ENCODE measurements around the gene PTGDS.

The PTGDS gene

GRCh38 chr9:136985027-136985602 lies 7.8 kb downstream of the PTGDS start:
- no peak for DNase-seq (ENCODE audit: insufficient read length, low spot score)
- TF ChIP-seq TAF1 (IDR thresholded peaks at IDR 0.05; ENCODE audit: low read depth, low read length) (no peak), PAX5 (IDR thresholded peaks at IDR 0.05; ENCODE audit: insufficient read depth, low read length, severe bottlenecking) (no peak), POLR2A (IDR thresholded peaks at IDR 0.05; ENCODE audit: low read depth, low read length) (no peak), SPI1 (IDR thresholded peaks at IDR 0.05; ENCODE audit: low read depth, low read length) (no peak), POLR2AphosphoS5 (IDR thresholded peaks at IDR 0.05; ENCODE audit: low read depth, low read length) (no peak), POU2F2 (IDR thresholded peaks at IDR 0.05; ENCODE audit: low read depth, low read length) (no peak)
- no peak for FAIRE-seq

- DNase-seq (ENCODE audit: insufficient read length, low spot score) (no peak), FAIRE-seq (no peak)
- TF ChIP-seq POLR2AphosphoS5 (IDR thresholded peaks at IDR 0.05; ENCODE audit: low read depth, low read length) = no peak
- no peak for TF ChIP-seq SPI1 (IDR thresholded peaks at IDR 0.05; ENCODE audit: low read depth, low read length)
- TF ChIP-seq PAX5 (IDR thresholded peaks at IDR 0.05; ENCODE audit: insufficient read depth, low read length, severe bottlenecking) = no peak
- TF ChIP-seq POU2F2 (IDR thresholded peaks at IDR 0.05; ENCODE audit: low read depth, low read length) = no peak
- TF ChIP-seq POLR2A (IDR thresholded peaks at IDR 0.05; ENCODE audit: low read depth, low read length) = no peak
- no peak for TF ChIP-seq TAF1 (IDR thresholded peaks at IDR 0.05; ENCODE audit: low read depth, low read length)
Measured at GRCh38 chr9:136985853-136986252, 8.5 kb downstream of the PTGDS start.

- TF ChIP-seq TAF1 (IDR thresholded peaks at IDR 0.05; ENCODE audit: low read depth, low read length) (no peak), PAX5 (IDR thresholded peaks at IDR 0.05; ENCODE audit: insufficient read depth, low read length, severe bottlenecking) (no peak), POLR2AphosphoS5 (IDR thresholded peaks at IDR 0.05; ENCODE audit: low read depth, low read length) (no peak), POU2F2 (IDR thresholded peaks at IDR 0.05; ENCODE audit: low read depth, low read length) (no peak), POLR2A (IDR thresholded peaks at IDR 0.05; ENCODE audit: low read depth, low read length) (no peak), SPI1 (IDR thresholded peaks at IDR 0.05; ENCODE audit: low read depth, low read length) (no peak)
- DNase-seq (ENCODE audit: insufficient read length, low spot score) = no peak
- no peak for FAIRE-seq
Measured at GRCh38 chr9:136988872-136989271, 11.6 kb downstream of the PTGDS start.

DNA sequence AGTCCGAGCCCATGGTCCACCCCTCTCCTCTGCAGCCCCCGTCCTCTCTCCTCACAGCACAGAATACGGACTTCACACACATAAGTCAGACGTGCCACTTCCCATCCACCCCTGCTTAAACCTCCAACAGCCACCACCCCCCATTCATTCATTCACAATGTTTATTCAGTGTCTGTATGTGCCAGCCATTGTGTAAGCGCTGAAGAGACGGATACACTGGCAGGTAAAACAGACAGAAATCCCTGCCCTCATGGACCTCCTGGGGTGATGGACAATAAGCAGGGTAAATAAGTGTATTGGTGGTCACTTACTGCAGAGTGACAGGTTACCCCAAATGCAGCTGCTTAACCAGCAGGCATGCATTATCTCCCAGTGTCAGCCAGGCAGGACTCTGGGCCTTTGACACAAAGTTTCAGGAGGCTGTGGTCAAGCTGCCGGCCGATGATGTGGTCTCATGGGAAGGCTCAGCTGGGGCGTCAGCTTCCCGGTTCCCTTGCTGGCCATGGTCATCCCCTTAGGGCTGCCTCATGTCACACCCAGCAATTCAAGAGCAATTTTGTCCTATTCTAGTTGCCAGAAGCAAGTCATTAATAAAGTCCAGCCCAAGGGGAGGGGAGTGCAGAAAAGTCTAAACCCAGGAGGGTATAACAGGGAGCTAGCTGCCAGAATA lies 13.1 kb downstream of the PTGDS start:
- FAIRE-seq (no peak), DNase-seq (ENCODE audit: insufficient read length, low spot score) (no peak)
- TF ChIP-seq TAF1 (IDR thresholded peaks at IDR 0.05; ENCODE audit: low read depth, low read length) = no peak
- TF ChIP-seq POLR2AphosphoS5 (IDR thresholded peaks at IDR 0.05; ENCODE audit: low read depth, low read length) = no peak
- TF ChIP-seq PAX5 (IDR thresholded peaks at IDR 0.05; ENCODE audit: insufficient read depth, low read length, severe bottlenecking) = no peak
- no peak for TF ChIP-seq POLR2A (IDR thresholded peaks at IDR 0.05; ENCODE audit: low read depth, low read length)
- no peak for TF ChIP-seq POU2F2 (IDR thresholded peaks at IDR 0.05; ENCODE audit: low read depth, low read length)
- no peak for TF ChIP-seq SPI1 (IDR thresholded peaks at IDR 0.05; ENCODE audit: low read depth, low read length)

DNA sequence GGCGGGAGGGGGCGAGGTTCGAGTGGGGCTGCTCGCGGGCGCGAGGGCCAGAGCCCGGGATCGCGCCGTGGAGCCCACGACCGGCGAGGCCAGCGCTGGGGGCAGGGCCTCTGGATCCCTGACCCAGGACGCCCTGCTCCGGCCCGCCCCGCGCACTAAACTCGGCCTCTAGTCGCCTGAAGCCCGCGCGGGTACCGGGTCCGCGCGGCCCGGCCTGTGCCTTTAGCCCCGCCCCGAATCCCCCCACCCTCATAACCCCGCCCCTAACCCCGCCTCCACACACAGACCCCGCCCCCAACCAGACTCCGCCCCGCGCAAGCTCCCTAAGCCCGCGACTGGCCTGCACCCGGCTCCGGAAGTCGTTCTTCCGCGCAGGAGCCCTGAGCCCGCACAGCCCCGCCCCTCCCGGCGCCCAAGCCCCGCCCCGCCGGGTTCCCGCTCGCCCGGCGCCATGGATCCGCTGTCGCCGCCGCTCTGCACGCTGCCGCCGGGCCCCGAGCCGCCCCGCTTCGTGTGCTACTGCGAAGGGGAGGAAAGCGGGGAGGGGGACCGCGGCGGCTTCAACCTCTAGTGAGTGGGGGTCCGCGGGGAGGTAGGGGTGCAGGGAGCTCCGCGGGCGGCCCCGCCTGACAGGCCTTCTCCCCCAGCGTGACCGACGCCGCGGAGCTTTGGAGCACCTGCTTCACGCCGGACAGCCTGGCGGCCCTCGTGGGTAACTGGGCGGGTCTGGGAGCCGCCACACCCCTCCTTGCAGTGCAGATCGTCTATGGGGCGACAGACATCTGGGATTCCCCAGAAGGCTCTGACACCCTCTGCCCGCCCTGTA lies 14.9 kb downstream of the PTGDS start, which contains the start of gene PAXX:
TSS of gene PAXX (plus strand) at position 430 of the 826 bp plus-strand sequence. CDS start at position 452, 22 bp downstream.
- DNase-seq (ENCODE audit: insufficient read length, low spot score) (peak; percentile 99), FAIRE-seq (peak; percentile 95)
- 0 out of 2 replicates have a peak, but pooled peaks have one; percentile 19 for TF ChIP-seq POLR2A (IDR thresholded peaks at IDR 0.05; ENCODE audit: low read depth, low read length)
- no peak for TF ChIP-seq POLR2AphosphoS5 (IDR thresholded peaks at IDR 0.05; ENCODE audit: low read depth, low read length)

- no peak for FAIRE-seq
- TF ChIP-seq SPI1 (IDR thresholded peaks at IDR 0.05; ENCODE audit: low read depth, low read length) = no peak
- DNase-seq (ENCODE audit: insufficient read length, low spot score) = no peak
Measured at GRCh38 chr9:136992819-136993369, 15.6 kb downstream of the PTGDS start.

DNA sequence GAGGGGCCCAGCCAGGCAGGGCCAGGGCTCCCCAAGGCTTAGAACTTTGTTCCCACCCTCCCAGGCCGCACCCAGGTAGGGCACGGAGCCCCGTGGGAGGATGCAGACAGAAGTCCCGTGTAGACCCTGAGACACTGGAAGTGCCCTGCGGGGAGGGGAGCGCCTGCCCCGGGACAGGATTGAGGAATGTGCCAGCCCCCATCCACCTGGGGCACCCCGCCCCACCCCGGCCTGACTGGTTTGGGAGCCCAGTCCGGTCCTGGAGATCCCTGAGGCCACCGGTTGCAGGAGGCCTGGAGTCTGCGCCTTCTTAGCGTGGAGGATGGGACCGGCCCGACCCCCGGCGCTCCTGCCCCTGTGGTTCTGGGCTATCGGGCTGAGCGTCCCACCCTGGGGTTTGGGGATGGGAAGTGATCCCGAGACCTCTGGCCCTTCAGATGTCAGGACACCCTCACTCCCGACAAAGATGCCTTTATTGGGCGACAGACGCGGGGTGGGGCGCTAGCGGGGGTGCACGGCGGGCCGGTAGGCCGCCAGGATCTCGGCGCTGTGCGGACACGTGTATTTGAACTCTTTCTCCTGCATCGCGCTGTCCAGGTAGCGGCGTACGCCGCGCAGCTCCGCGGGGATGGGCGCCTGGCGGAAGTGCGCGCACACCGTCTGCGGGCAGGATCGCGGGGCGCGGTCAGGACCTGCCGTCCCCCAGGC lies 17.0 kb downstream of the PTGDS start:
- FAIRE-seq = no peak
- DNase-seq (ENCODE audit: insufficient read length, low spot score) = no peak
- no peak for TF ChIP-seq SPI1 (IDR thresholded peaks at IDR 0.05; ENCODE audit: low read depth, low read length)
- no peak for TF ChIP-seq POU2F2 (IDR thresholded peaks at IDR 0.05; ENCODE audit: low read depth, low read length)
- no peak for TF ChIP-seq PAX5 (IDR thresholded peaks at IDR 0.05; ENCODE audit: insufficient read depth, low read length, severe bottlenecking)
- TF ChIP-seq POLR2AphosphoS5 (IDR thresholded peaks at IDR 0.05; ENCODE audit: low read depth, low read length) = no peak
- no peak for TF ChIP-seq TAF1 (IDR thresholded peaks at IDR 0.05; ENCODE audit: low read depth, low read length)
- no peak for TF ChIP-seq POLR2A (IDR thresholded peaks at IDR 0.05; ENCODE audit: low read depth, low read length)

DNA sequence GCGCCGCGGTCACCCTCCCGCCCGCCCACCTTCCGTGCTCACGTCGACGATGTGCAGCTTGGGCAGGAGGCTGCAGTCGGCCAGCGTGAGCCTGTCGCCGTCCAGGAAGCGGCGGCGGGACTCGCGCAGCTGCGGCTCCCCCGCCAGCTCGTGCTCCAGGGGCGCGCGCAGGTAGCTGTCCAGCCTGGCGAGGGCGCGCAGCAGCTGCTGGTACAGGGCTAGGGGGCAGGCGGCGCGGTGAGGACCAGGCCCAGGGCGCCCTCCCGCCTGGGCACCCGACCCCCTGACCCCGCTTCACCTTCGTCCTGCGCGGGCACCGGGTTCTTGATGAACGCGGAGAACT lies 17.6 kb downstream of the PTGDS start:
- FAIRE-seq (no peak), DNase-seq (ENCODE audit: insufficient read length, low spot score) (no peak)

GRCh38 chr9:136995362-136995761 lies 18.1 kb downstream of the PTGDS start:
- FAIRE-seq (no peak), DNase-seq (ENCODE audit: insufficient read length, low spot score) (no peak)
- TF ChIP-seq TAF1 (IDR thresholded peaks at IDR 0.05; ENCODE audit: low read depth, low read length) = no peak
- no peak for TF ChIP-seq PAX5 (IDR thresholded peaks at IDR 0.05; ENCODE audit: insufficient read depth, low read length, severe bottlenecking)
- no peak for TF ChIP-seq POU2F2 (IDR thresholded peaks at IDR 0.05; ENCODE audit: low read depth, low read length)
- no peak for TF ChIP-seq POLR2A (IDR thresholded peaks at IDR 0.05; ENCODE audit: low read depth, low read length)
- TF ChIP-seq SPI1 (IDR thresholded peaks at IDR 0.05; ENCODE audit: low read depth, low read length) = no peak

More for the DNA sequence above, 17.6 kb downstream of the PTGDS start:
- TF ChIP-seq POU2F2 (IDR thresholded peaks at IDR 0.05; ENCODE audit: low read depth, low read length) = no peak
- TF ChIP-seq POLR2A (IDR thresholded peaks at IDR 0.05; ENCODE audit: low read depth, low read length) = no peak
- TF ChIP-seq POLR2AphosphoS5 (IDR thresholded peaks at IDR 0.05; ENCODE audit: low read depth, low read length) = no peak
- TF ChIP-seq SPI1 (IDR thresholded peaks at IDR 0.05; ENCODE audit: low read depth, low read length) = no peak
- TF ChIP-seq PAX5 (IDR thresholded peaks at IDR 0.05; ENCODE audit: insufficient read depth, low read length, severe bottlenecking) = no peak
- TF ChIP-seq TAF1 (IDR thresholded peaks at IDR 0.05; ENCODE audit: low read depth, low read length) = no peak

All from GM12891 (cell line).